ENCODE measurements around the gene CCT5. TPM values are rescaled to one million over a fixed set of nuclear protein-coding genes. Genes with fewer than 3 reads are reported as not detected.

Gene CCT5
- total RNA-seq (2022; extraction: Qiagen RNA extraction): 475 to 758 TPM (median 501 TPM) in 5 replicates

DNA sequence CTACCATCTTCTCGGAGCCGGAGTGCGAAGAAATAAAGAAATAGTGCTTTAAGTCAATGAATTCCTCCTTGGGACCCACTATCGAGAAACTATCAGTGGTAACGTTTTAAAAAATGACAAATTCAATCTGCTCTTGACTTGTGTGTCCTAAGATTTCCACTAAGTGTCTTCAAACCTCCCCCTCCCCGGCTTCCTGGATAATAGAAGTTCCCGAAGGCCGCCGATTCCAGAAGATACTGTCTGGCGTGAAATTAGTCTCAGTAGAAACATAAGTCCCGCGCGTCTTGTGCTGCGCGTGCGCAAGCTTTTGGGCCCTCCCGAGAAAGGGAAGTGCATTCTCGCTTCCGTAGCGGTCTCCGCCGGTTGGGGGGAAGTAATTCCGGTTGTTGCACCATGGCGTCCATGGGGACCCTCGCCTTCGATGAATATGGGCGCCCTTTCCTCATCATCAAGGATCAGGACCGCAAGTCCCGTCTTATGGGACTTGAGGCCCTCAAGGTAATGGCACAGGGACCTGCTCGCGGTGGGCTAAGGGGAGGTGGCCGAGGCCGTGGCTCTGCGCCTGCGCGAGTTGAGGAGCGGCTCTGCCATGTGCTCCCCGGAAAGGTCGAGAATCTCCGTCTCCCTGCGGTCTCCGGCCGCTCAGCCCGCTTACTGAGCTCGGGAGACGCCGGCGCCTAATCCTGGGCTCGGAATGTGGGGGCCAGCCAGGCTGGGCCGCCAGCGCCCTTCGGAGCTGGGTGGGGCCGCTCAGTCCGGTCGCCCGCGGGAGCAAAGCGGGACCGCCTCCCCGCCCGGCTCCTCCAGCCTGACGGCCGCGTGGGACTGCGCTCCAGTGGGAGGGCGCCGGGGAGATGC lies at the start of gene CCT5:
Gene CCT5 (plus strand): TSS at position 333 of the 858 bp plus-strand sequence. CDS start 61 bp downstream, at position 394.

DNA sequence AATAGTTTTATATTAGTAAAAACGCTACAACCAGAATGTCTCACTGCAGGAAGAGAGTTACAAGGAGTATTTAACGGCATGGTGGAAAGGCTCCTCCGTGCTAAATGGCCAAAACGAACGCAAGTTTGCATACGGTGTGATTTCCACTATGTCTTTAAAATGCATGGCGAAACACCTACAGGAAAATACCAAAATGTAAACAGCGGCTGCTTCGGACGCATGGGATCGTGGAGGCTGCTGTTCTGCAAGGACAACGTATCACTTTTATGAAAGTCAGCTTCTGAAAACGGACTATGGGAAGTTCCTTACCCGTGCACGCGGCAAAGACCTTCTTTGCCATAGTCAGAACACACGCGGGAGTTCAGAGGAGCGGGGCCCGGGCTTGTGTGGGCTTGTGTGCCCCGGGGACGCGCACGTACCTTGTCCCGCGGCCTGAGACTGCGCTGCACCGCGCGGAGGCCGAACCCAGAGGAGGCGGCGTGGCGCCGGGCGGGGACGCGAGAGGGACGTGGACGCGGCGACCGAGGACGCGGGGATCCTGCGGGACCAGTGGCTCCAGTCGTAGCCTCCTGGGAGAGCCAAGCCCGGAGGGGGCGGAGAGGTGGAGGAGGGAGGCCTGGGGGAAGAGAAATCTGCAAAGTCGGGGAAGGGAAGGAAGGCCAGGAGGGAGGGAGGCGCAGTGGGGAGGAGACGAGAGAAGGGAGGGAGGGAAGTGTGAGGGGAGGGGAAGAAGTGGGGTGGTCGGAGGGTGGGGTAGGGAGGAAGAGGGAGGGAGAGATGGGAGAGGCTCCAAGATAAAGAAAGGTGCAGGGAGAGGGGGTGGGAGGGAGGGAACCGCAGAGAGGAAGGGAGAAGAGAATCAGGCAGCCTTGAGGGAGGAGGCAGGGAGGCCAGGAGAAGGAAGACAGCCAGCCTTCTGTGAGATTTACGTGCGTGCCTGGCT lies 57.4 kb downstream of the CCT5 start, which contains the start of gene CMBL:
Gene CMBL (minus strand): TSS at position 697 of the 943 bp plus-strand sequence. CDS start 17,140 bp downstream, outside the sequence.

Other genes starting within 250 kb of the CCT5 start
- 11.2 to 16.3 TPM (median 11.7 TPM) in 5 replicates for gene ATPSCKMT, start 392 bp upstream of the CCT5 start, total RNA-seq (2022; extraction: Qiagen RNA extraction)
- 20.5 to 23.9 TPM (median 21.4 TPM) in 5 replicates for gene CMBL, start 57.6 kb downstream of the CCT5 start, total RNA-seq (2022; extraction: Qiagen RNA extraction)
- 54.8 to 73.9 TPM (median 70.1 TPM) in 5 replicates for gene MARCHF6, start 103.4 kb downstream of the CCT5 start, total RNA-seq (2022; extraction: Qiagen RNA extraction)
- gene ROPN1L, start 191.6 kb downstream of the CCT5 start, total RNA-seq (2022; extraction: Qiagen RNA extraction): 2.1 to 2.4 TPM (median 2.3 TPM) in 5 replicates

Data from A549 treated with AZD2906 at 1 μM for 4 hours (cell line).